SK-N-MC (cell line): Measurements from ENCODE around the gene ZBTB7C.

Source experiments
- EZH2 ChIP-seq: fragments of 200-600 bp; sonication (generic); IDR thresholded peaks from one replicate; pipeline ENCODE4 v1.6.1; 2017; ENCODE audit warnings: antibody characterized with exemption
- FOXP2 ChIP-seq: optimal IDR thresholded peaks from 2 replicates; pipeline ENCODE3; 2011; ENCODE audit warnings: mild to moderate bottlenecking, moderate library complexity; ENCODE audit not compliant: insufficient read depth; ENCODE audit errors: extremely low read length, control extremely low read depth
- POLR2AphosphoS5 ChIP-seq: IDR thresholded peaks from 2 replicates; pipeline ENCODE4 v1.6.1; 2012; ENCODE audit warnings: mild to moderate bottlenecking, low read depth, low read length, borderline replicate concordance

- TF ChIP-seq EZH2, result no peak
- TF ChIP-seq POLR2AphosphoS5, result no peak
- TF ChIP-seq FOXP2, result no peak
Observed at GRCh38 chr18:48104705-48105104, 304.5 kb downstream of the ZBTB7C start.
